Activated T-cell treated with anti-CD3 and anti-CD28 coated beads for 4 hours (primary cell): ENCODE results near the gene PPP1R15A.
"Not testable (repeated sequence)": the region's sequence is repeated elsewhere in the genome, so short reads cannot be mapped to it uniquely, and the experiment has no call there.

Experiments used
- DNase-seq: peaks from one replicate; pipeline ENCODE4 v3.0.0-alpha.2; 2020

Gene PPP1R15A

DNA sequence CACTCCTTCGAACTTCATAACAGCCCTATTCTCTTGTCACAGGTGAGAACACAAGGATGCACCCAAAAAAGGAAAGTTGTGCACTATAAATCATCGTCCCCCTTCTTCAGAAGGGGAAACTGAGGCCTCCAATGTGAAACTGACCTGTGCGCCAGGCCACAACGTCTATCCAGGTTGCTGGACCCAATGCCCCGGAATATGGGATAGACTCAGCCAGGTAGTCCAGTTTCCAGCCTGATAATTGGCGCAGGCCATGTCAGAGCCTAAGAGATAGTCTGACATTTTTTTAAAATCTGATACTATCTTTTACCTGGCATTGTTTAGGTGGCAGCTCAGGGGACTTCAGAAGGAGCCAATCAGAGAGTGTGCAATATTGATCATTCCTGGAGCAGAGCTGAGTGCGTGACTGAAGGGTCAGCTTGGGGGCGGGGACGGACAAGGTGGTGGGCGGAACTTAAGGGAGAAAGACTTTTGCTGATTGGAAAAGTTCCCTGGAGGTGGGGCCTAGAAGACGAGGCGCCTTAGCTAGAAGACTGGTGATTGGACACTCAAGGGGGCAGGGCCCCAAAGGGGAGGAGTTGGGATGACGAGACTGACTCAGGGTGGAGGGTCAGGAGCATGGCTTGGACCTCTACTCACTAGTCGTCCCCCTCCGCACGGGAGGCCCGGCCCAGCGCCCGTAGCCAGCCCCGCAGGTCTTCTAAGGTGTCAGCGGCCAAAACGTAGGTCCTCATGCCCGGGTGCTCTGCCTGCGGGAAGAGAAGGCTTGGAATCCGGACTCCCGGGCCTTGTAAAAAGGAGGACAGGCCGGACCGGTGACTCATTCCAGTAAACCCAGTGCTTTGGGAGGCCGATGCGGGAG, 12.3 kb upstream of the PPP1R15A start:
- no peak for DNase-seq

DNA sequence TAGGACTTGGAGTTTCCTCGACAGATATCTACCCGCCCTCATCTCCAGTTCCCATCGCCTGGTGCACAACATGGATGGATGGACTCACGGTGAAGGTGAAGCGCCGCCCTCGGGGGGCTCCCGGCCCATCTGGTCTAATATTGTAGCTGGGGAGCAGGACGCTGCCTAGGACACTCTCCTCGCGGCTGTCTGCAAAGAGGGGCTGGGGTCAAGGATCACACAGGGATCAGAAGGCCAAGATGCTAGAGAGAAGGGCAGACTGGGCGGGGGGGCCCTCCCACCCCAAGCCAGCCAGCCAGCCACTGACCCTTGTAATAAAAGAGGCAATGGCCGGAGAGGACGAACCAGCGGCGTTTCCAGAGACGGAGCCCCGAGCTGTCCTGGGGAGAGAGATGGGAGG, 10.9 kb upstream of the PPP1R15A start:
- DNase-seq, result no peak

DNA sequence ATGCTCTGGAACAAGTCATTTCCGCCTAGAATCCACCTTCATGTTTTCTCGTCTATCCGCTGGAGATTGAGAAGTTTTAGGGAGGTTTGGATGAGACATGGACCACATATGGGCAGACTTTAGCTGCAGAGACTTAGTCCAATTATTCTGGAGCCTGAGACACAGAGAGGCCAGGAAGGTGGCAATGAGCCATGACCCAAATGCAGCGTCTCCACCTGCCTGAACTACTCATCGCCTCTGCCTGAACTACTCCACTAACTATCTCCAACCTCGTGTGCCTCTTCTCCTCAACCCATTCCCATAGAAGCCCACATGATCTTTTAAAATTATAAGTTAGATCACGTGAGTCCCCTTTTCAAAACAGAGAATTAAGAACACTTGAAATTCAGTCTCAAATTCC, 9.4 kb upstream of the PPP1R15A start:
- no peak for DNase-seq

DNA sequence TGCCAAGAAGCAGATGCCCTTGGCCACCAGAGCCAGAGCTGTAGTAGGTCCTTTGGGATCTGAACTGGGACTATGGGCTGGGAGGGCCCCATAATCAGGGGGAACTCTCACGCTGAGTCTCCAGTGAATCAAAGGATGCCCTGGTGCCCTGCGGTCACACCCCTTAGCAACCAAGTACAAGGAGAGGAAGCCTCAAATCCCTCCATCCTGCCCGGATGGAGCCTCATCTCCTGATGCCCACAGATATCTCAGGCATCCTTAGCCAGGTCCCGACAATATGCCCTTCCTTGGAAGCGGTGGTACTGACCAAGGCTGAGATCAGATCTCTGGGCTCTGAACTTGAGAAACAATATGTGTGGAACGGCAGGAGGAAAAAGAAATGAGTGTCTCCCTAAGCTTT, 5.5 kb upstream of the PPP1R15A start:
- no peak for DNase-seq

DNA sequence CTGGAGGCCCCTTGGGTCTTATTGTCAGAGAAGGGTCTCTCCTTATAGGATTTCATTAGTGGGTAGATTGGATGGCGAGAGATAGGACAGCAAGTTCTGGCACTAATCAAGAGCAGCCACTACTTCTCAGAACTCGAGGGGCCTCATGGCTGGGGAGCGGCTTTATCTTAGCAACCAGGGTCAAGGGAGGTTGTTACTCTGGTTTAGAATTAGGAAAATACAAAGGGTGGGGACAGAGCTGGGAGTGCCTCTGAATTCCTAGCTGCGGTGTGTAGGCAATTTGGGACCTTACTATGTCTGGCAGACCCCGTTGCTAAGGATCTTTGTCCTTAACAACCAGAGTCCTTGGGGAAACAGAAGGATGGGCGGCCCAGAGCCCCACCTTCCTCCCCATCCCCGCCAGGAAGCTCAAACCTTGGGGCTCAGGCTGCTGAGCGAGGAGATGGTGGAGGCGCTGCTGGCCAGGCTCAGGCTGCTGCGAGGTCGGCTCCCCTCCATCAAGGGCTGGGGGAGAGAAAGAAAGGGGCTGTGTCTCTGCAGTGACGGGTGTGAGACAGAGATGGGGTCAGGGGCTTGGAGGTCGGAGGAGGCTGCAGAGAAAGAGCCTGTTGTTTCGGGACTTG, 5.0 kb upstream of the PPP1R15A start:
- no peak for DNase-seq

DNA sequence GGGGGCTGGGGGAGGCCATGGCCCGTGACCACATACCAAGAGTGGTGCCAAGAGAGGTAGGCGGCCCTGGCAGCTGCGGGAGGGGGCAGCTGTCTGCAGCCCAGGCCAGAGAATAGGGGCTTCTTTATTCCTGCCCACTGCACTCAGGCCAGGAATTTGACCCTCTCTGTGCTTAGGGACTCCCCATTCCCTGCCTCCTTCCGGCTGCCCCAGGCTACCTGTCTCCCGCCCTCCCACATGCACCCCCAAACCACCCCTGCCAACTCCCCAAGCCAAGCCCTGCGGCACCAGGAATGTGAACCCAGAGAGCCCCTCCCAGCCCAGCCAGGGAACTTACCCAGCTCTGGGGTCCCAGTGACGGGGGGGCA, 4.5 kb upstream of the PPP1R15A start:
- DNase-seq, result no peak

DNA sequence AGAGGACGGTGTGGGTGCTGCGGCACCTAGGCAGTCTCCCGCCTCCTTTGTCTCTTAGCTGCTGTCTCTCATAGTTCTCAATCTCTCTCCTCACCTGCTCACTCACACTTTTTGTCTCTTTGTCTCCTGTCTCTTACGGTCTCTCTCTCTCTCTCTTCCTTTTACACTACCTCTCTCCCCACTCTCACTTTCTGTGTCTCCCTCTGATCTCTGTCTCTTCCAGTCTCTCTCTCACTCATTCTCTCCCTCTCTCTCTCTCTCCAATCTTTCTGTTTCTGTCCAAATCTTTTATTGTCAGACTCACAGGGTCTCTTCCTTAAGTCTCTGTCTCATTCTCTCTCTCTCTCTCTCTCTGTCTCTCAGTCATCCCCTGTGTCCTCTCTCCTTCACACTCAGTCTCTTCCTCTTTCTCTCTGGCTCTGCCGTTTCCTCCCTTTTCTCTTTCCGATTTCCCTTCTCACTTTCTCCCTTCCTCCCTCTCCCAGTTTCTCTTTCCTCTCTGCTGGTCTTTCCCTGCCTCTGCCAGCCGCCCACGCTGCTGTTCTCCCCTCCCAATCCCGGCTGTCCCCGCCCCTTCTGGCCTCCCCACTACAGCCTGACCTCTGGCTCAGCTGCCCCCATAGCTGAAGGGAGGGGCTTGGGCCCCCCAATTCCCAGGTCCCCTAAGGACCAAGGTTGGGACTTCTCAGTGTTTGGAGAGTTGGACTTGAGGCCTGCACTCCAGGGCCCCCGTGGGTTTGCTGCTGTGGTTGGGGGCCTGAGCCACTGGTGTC, 3.9 kb upstream of the PPP1R15A start, which contains the start of gene PLEKHA4:
PLEKHA4 (minus strand) TSS at position 504 of the 773 bp plus-strand sequence. CDS start 997 bp downstream, outside the sequence.
- DNase-seq, result no peak

DNA sequence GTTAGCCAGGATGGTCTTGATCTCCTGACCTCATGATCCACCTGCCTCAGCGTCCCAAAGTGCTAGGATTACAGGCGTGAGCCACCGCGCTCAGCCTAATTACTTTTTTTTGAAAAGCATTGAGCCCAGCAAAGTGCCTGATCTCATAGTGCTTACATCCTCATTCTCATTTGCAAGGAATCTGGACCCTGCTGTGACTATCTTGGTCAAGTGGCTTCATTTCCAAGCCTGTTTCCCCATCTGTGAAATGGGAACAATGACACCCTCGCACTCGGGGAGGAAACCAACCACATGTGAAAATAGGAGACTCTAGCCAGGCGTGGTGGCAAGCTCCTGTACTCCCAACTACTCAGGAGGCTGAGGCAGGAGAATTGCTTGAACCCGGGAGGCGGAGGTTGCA, 2.2 kb upstream of the PPP1R15A start:
- no peak for DNase-seq

DNA sequence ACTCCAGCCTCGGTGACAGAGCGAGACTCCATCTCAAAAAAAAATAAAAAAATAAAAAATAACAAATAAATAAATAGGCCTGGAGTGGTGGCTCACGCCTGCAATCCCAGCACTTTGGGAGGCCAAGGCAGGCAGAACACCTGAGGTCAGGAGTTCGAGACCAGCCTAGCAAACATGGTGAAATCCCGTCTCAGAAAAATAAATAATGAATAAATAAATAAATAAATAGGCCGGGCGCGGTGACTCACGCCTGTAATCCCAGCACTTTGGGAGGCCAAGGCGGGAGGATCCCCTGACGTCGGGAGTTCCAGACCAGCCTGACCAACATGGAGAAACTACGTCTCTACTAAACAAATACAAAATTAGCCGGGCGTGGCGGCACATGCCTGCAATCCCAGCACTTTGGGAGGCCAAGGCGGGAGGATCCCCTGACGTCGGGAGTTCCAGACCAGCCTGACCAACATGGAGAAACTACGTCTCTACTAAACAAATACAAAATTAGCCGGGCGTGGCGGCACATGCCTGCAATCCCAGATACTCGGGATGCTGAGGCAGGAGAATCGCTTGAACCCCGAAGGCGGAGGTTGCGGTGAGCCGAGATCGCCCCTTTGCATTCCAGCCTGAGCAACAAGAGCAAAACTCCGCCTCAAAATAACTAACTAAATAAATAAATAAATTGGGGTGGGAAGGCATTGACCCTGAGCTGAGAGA, 595 bp upstream of the PPP1R15A start:
- DNase-seq, result not testable (repeated sequence)

DNA sequence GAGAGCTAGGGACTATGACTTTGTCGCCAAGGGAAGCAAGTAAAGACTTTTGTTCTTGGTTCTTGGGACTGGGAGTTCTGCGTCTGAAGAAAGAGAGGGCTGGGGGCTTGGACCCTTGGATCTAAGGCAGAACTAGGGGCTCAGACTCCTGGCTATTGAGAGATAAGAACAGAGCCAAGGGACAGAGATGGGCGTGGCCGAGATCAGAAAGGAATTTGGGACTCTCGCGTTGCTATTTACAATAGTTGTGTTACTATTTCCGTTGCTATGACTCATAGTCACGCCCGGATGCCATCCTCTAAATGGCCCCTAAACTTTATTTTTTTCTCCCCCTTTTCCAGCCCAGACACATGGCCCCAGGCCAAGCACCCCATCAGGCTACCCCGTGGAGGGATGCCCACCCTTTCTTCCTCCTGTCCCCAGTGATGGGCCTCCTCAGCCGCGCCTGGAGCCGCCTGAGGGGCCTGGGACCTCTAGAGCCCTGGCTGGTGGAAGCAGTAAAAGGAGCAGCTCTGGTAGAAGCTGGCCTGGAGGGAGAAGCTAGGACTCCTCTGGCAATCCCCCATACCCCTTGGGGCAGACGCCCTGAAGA, 759 bp downstream of the PPP1R15A start:
- peak; percentile 63 for DNase-seq

DNA sequence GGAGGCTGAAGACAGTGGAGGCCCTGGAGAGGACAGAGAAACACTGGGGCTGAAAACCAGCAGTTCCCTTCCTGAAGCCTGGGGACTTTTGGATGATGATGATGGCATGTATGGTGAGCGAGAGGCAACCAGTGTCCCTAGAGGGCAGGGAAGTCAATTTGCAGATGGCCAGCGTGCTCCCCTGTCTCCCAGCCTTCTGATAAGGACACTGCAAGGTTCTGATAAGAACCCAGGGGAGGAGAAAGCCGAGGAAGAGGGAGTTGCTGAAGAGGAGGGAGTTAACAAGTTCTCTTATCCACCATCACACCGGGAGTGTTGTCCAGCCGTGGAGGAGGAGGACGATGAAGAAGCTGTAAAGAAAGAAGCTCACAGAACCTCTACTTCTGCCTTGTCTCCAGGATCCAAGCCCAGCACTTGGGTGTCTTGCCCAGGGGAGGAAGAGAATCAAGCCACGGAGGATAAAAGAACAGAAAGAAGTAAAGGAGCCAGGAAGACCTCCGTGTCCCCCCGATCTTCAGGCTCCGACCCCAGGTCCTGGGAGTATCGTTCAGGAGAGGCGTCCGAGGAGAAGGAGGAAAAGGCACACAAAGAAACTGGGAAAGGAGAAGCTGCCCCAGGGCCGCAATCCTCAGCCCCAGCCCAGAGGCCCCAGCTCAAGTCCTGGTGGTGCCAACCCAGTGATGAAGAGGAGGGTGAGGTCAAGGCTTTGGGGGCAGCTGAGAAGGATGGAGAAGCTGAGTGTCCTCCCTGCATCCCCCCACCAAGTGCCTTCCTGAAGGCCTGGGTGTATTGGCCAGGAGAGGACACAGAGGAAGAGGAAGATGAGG, 1.5 kb downstream of the PPP1R15A start:
- no peak for DNase-seq

DNA sequence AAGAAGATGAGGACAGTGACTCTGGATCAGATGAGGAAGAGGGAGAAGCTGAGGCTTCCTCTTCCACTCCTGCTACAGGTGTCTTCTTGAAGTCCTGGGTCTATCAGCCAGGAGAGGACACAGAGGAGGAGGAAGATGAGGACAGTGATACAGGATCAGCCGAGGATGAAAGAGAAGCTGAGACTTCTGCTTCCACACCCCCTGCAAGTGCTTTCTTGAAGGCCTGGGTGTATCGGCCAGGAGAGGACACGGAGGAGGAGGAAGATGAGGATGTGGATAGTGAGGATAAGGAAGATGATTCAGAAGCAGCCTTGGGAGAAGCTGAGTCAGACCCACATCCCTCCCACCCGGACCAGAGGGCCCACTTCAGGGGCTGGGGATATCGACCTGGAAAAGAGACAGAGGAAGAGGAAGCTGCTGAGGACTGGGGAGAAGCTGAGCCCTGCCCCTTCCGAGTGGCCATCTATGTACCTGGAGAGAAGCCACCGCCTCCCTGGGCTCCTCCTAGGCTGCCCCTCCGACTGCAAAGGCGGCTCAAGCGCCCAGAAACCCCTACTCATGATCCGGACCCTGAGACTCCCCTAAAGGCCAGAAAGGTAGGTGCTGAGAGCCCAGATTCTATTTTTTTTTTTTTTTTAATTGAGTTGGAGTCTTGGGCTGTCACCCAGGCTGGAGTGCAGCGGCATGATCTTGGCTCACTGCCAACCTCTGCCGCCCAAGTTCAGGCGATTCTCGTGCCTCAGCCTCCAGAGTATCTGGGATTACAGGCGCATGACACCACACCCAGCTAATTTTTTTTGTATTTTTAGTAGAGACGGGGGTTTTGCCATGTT, 2.3 kb downstream of the PPP1R15A start:
- no peak for DNase-seq

DNA sequence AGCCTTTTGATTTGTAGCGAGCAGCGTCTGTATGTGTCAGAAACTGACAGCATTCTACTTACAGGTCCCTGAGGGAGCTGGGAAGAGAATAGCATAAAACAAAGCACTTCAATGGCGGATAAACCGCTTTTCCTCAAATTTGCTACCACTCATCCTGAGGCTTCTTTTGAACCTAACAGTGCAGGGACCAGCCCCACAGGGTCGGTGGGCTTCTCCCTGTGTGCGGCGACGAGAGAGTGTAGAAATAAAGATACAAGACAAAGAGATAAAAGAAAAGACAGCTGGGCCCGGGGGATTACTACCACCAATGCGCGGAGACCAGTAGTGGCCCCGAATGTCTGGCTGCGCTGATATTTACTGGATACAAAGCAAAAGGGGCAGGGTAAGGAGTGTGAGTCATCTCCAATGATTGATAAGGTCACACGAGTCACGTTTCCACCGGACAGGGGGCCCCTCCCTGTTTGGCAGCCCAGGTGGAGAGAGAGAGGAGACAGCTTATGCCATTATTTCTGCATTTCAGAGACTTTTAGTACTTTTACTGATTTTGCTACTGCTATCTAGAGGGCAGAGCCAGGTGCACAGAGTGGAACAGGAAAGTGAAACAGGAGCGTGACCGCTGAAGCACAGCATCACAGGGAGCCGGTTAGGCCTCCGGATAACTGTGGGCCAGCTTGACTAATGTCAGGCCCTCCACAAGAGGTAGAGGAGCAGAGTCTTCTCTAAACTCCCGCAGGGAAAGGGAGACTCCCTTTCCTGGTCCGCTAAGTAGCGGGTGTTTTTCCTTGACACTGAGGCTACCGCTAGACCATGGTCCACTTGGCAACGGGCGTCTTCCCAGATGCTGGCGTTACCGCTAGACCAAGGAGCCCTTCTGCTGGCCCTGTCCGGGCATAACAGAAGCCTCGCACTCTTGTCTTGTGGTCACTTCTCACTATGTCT, 4.1 kb downstream of the PPP1R15A start:
- DNase-seq, result not testable (repeated sequence)

DNA sequence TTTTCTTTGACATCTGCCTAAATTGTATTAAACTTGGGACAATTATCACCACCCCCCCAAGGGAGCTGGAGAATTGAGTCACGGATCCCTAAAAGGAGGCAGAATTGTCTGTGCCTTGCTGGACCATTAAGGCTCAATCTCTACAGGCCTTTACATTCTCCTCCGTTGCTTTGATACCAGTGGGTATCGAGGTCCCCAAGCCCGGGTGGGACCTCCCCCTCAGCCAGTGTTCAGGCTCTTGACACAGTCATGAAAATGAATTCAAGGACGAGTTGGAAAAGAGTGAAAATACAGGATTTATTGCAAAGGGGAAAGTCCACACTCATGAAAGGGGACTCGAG, 5.6 kb downstream of the PPP1R15A start:
- no peak for DNase-seq

DNA sequence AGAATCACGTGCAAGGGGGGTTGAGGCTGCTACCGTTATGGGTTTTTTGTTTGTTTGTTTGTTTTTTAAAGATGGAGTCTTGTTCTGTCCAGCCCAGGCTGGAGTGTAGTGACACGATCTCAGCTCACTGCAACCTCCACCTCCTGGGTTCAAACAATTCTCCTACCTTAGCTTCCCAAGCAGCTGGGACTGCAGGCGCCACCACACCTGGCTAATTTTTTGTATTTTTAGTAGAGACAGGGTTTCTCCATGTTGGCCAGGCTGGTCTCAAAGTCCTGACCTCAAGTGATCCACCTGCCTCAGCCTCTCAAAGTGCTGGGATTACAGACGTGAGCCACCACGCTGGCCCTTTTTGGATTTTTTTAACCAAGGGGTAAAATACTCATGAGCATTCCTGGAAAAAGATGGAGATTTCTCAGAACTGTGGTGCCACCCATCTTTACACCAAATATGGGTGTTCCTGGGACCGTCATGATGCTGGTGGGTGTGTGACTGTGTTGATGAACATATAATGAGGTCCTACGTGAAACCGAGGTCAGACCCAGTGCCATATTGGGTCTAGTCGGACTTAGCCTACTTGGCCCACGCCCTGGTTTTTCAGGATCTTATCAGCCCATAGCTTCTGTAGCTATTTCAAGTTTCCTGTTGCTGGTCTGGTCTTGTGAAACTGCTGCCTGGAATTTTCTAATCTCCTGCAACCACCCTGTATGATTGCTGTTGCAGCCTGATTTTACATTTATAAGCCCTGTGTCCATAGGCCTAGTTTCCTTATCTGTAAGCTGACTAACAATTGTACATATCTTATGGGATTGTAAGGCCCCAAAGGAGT, 6.2 kb downstream of the PPP1R15A start:
- DNase-seq, result no peak

DNA sequence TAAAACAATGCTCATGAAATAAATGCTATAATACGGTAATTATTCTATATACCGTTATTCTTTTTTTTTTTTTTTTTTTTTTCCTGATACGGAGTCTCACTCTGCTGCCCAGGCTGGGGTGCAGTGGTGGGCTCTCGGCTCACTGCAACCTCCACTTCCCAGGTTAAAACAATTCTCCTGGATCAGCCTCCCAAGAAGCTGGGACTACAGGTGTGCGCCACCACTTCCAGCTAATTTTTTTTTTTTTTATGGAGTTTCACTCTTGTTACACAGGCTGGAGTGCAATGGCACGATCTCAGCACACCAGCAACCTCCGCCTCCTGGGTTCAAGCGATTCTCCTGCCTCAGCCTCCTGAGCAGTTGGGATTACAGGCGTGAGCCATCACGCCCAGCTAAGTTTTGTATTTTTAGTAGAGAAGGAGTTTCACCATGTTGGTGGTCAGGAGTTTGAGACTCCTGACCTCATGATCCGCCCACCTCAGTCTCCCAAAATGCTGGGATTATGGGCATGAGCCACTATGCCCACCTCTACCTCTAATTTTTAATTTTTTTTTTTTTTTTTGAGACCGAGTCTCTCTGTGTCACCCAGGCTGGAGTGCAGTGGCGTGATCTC, 6.9 kb downstream of the PPP1R15A start:
- no peak for DNase-seq

DNA sequence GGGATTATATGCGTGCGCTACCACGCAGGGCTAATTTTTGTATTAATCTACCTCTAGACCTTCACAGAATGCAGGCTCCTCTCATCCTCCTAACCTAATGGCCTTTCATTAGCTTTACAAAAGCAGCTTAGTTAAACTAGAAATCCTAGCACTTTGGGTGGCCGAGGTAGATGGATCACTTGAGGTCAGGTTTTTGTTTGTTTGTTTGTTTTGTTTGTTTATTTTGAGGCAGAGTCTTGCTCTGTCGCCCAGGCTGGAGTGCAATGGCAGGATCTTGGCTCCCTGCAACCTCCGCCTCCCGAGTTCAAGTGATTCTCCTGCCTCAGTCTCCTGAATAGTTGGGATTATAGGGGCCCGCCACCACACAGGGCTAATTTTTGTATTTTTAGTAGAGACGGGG, 7.5 kb downstream of the PPP1R15A start:
- not testable (repeated sequence) for DNase-seq
